ENCODE measurements around the gene TBC1D3B. TPM values are rescaled to one million over a fixed set of nuclear protein-coding genes. Genes with fewer than 3 reads are reported as not detected.
"Not testable (repeated sequence)": the region's sequence is repeated elsewhere in the genome, so short reads cannot be mapped to it uniquely, and the experiment has no call there.

The TBC1D3B gene
- total RNA-seq, 2 donors from 2014 or later: not detected

DNA sequence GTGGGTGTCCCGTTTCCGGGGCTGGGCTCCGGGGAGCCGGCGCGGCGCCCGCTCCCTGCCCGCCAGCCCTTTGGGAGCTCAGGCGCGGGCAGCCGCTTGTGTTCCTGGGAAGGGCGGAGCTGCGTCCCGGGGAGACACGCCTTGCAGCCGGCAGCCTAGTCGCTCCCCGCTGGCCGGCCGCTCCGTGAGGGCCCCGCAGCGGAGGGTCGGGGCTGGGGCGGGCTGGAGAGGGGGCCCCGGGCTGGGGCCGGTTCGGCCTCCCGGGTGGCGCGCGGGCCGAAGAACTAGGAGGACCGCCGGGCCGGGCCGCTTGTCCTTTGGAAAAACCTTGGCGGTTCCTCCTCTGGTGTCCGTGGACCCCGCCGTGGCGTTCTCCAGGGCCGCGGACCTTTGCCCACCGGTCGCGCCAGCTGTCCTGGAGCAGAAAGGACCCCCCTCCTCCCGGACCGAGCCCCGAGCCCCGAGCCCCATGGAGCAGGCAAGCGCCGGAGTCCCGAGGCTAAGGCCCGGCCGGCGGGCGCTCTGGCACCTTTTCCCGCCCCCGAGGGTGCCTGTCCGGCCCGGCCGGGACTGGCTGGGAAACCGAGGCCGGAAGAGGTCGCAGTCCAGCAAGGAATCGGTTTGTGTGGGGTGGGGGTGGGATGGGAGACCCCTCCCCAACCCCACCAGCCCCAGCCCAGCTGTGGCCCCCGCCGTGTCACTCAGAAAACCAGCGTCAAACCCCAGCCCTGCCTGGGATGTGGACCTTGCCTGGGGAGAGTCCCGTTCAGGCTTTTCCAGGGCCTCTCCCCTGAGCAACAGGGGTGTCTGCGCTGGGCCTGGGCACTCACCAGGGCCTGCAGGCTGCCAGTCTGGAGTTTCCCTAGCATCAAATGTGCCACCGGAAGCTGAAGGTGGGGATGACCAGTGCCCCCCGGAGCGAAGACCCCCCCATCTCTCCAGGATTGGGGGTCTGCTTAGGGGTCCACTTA is 6.8 kb upstream of the TBC1D3B start:
- peak; percentile 56 to 85 (median 75) for DNase-seq
- peak overlapping the region in 1 of 4 donors; percentile 22 for H3K27ac ChIP-seq
- peak overlapping the region; percentile 28 to 66 for H3K4me3 ChIP-seq
- TF ChIP-seq POLR2A (IDR thresholded peaks at IDR 0.05): peak in 1 of 3 donors; percentile 12
- TF ChIP-seq, protein P1, sequence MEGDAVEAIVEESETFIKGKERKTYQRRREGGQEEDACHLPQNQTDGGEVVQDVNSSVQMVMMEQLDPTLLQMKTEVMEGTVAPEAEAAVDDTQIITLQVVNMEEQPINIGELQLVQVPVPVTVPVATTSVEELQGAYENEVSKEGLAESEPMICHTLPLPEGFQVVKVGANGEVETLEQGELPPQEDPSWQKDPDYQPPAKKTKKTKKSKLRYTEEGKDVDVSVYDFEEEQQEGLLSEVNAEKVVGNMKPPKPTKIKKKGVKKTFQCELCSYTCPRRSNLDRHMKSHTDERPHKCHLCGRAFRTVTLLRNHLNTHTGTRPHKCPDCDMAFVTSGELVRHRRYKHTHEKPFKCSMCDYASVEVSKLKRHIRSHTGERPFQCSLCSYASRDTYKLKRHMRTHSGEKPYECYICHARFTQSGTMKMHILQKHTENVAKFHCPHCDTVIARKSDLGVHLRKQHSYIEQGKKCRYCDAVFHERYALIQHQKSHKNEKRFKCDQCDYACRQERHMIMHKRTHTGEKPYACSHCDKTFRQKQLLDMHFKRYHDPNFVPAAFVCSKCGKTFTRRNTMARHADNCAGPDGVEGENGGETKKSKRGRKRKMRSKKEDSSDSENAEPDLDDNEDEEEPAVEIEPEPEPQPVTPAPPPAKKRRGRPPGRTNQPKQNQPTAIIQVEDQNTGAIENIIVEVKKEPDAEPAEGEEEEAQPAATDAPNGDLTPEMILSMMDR (IDR thresholded peaks at IDR 0.05): no peak
- H3K4me1 ChIP-seq: peaks cover 17% of the 10 kb centered on the region
- ATAC-seq: peak; percentile 83
- no peaks in the 10 kb centered on the region for H3K9me3 ChIP-seq
- no peaks in the 10 kb centered on the region for H3K36me3 ChIP-seq (replicated peaks in 1 of 2; ENCODE audit: insufficient read depth in 1 of 2, low read depth in 2 of 2)
- H3K27me3 ChIP-seq: peaks cover 0 to 16% of the 10 kb centered on the region in 2 donors
- WGBS, 2 donors: 5 to 23% methylated on average over 7 to 75 of the region's 76 CpGs
- intact Hi-C loops (cut with DNase I): no loop called here

DNA sequence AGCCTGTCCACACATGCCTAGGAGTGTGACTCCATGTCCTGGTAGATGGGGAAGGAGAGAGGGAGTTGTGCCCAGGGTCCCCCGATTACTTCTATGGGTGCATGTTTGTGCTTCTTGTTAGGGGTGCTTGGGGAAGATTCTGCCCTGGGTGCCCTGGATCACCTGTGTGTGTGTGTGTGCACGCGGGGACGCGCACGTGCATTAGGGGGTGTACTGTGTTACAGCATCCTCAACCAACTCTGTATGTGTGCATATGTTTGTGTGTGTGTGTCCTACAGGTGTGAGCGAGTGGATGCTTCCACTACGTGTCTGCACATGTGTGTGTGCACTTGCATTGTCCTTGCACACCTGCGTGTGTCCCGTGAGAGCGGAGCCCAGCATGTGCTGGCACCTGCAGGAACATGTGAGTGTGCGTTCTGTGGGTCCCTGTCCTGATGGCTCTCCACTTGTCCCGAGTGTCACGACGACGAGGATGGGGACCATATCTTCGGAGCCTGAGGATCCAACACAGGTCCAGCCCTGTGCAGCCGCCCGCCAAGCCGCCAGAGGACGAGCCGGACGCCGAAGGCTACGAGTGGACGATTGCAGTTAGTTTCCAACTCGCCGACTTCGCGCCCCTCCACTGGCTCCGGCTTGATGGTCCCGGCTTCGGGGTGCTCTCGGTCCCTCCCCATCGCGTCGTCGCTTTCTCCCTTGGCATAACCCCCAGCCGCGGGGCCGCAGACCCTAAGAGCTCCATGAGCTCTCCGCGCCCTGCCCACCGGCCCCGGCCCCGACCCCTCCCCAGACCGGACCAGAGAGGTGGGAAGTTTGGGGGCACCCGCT is 6.0 kb upstream of the TBC1D3B start:
- intact Hi-C loops (cut with DNase I): no loop called here
- 16 to 36% methylated on average over 33 to 48 of the region's 48 CpGs for WGBS, 2 donors
- H3K4me1 ChIP-seq: peaks cover 17% of the 10 kb centered on the region
- H3K36me3 ChIP-seq (replicated peaks in 1 of 2; ENCODE audit: insufficient read depth in 1 of 2, low read depth in 2 of 2): no peaks in the 10 kb centered on the region
- H3K27me3 ChIP-seq: peaks cover 0 to 16% of the 10 kb centered on the region in 2 donors
- peak overlapping the region in 1 of 4 donors; percentile 22 for H3K27ac ChIP-seq
- peak in 3 of 4 donors; percentile 19 to 52 (median 22) for DNase-seq
- peak; percentile 13 for ATAC-seq
- peak overlapping the region; percentile 28 to 66 for H3K4me3 ChIP-seq
- no peaks in the 10 kb centered on the region for H3K9me3 ChIP-seq
- TF ChIP-seq, protein P1 (IDR thresholded peaks at IDR 0.05): no peak
- no peak for TF ChIP-seq POLR2A (IDR thresholded peaks at IDR 0.05)

DNA sequence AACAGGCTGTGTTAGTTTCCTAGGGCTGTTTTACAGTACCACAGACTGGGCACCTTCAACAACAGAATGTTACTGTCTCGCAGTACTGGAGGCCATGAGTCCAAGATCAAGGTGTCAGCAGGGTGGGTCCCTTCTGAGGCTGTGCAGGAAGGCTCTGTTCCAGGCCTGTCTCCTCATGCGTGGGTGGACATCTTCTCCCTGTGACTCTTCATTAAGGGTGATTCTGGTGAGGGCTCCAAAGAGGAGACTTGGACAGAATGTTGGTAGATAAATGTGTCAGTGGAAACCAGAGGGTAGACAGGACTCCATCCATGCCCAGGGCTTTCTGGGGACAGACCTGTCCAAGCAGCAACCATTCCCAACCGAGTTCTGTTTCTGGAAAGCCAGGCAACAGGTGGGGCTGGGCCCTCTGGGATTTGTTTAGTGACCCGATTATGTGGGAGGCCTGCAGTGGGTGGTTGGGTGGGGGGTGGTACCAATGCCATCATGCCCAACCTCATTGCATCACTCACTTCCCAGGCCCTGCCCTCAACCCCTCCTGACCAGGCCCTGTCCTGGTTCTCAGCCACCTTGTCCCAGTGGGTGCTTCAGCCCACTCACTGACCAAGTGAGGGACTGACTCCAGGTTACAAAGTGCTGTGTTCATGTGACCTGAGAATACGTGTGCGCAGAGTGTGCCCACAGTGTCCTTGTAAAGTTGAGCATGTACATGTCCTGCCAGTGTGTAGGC is 5.2 kb upstream of the TBC1D3B start:
- ATAC-seq; intact Hi-C loops (cut with DNase I); H3K36me3 ChIP-seq (replicated peaks in 1 of 2; ENCODE audit: insufficient read depth in 1 of 2, low read depth in 2 of 2); H3K27ac ChIP-seq; DNase-seq; H3K4me3 ChIP-seq; H3K9me3 ChIP-seq: not testable (repeated sequence)
- H3K4me1 ChIP-seq: peaks cover 17% of the 10 kb centered on the region
- 81 to 85% methylated on average over 6 of the region's 6 CpGs for WGBS, 2 donors
- peaks cover 0 to 16% of the 10 kb centered on the region in 2 donors for H3K27me3 ChIP-seq

DNA sequence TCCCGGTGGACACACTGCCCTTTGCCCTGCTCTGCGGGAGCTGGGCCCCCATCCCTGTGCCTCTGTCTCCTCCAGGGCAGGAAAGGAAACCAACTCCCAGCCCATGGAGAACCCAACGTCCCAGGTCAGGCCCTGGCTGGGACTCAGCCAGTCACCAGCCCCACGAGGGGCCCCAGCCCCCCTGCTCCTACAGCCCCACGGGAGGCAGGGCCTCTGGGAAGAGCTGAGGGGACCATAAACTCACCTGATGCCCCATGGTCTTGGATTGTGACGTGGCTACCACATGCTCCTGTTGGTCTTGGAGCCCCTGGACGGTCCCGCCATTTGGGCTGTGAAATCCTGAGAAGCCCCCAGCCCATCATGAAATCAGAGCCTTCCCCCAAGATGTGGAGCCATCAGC is 7.6 kb downstream of the TBC1D3B start:
- H3K27ac ChIP-seq; intact Hi-C loops (cut with DNase I); H3K27me3 ChIP-seq; H3K4me1 ChIP-seq; H3K36me3 ChIP-seq (replicated peaks in 1 of 2; ENCODE audit: insufficient read depth in 1 of 2, low read depth in 2 of 2); DNase-seq; H3K9me3 ChIP-seq; H3K4me3 ChIP-seq; ATAC-seq: not testable (repeated sequence)
- WGBS, 2 donors: 20 to 63% methylated on average over 1 to 2 of the region's 8 CpGs

DNA sequence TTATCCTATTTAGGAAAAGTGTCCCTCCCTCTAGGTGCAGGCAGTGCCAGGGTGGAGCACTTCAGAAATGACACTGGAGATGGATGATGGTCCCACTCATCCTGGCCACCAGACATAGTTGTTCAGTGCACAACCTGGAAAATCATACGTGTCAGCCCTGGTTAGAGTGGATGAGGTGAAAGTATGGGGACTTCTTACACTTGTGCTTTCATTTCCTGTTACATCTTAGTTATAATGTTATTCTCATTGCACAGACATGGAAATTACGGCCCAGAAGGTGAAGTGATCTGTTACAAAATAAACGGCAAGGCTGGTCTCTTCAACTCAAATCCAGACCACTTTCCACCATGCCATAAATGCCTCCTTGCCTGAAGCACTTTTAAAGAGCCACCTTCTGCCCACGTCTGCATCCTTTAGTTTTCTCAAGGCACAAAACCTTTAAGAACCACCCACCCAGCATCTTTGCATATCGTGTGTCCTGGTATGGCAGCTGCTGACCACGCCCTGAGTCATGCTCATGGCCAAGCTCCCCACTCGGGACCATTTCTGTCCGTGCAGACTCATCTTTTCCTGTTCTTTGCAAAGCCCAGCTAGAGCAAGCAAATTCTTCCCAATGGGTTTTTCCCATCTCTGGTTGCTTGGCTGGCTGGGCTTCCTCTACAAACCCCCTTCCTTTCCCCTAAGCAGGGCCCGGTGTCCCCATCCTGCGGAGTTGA is 22.4 kb downstream of the TBC1D3B start:
- Histone ChIP-seq H3K27ac (no peak overlapping the region), H3K9me3 (no peaks in the 10 kb centered on the region), H3K36me3 (replicated peaks in 1 of 2; ENCODE audit: insufficient read depth in 1 of 2, low read depth in 2 of 2) (no peaks in the 10 kb centered on the region), H3K4me3 (no peak overlapping the region), H3K4me1 (no peaks in the 10 kb centered on the region), H3K27me3 (no peaks in the 10 kb centered on the region)
- no peak for DNase-seq
- 57 to 59% methylated on average over 10 of the region's 10 CpGs for WGBS, 2 donors
- TF ChIP-seq POLR2A (IDR thresholded peaks at IDR 0.05): no peak
- TF ChIP-seq, protein P1 (IDR thresholded peaks at IDR 0.05): no peak
- no peak for ATAC-seq
- intact Hi-C loops (cut with DNase I): no loop called here

Measured in body of pancreas (tissue), 4 donors.